GM21367 (cell line): ENCODE measurements around the gene MVB12B.

Experiments
- ATAC-seq: cut with Tn5 transposase; IDR thresholded peaks from one replicate; pipeline ENCODE4 v1.9.1; 2021; ENCODE audit not compliant: unreplicated experiment

MVB12B gene

DNA sequence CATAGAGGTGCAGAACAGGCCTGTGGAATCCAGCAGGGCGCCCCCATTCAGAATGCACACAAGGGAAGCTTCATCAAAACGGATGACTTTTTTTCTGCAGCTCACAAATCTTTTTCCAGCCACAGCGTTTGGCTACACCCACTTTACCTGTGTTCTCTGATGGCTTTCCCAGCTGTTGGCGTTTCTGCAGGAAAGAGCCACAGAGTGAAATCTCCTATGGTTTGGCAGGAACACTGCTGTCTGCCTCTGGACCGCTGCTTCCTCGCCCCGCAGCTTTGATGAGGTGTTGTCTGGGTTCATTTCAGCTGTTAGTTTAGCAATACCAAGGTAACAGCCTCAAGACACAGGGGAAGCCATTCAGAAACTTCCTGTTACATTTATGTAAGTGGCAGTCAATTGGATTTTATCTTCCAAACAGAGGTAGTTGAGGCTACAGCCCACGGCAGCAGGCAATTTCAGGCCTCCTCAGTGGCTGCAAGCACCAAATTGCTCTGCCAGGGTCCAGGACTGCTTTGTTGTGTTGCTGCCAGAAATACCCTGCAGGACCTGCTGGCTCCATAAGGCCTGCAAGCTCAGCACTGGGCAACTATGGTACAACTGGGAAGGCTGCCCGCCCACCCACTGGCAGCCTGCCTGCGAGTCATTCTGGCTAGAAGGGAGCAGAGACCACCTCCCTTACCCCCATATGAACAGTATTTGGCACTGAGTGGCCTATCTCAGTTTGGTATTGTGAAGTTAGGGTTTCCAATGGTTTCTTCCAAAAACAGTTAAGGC, 96.7 kb downstream of the MVB12B start:
- ATAC-seq = no peak

DNA sequence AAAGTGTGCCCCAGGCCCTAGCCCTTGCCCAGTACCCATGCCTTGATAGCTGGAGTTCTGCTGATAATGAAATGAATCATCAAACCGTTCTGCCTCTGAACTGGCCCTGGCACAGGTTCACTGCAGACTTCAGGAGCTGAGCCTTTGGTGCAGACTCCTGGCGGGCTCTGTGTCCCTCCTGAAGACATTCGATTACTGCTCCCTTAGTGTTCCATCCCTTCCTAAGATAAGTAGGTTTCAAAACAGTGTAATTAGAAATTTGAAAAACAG, 97.2 kb downstream of the MVB12B start:
- ATAC-seq = no peak

DNA sequence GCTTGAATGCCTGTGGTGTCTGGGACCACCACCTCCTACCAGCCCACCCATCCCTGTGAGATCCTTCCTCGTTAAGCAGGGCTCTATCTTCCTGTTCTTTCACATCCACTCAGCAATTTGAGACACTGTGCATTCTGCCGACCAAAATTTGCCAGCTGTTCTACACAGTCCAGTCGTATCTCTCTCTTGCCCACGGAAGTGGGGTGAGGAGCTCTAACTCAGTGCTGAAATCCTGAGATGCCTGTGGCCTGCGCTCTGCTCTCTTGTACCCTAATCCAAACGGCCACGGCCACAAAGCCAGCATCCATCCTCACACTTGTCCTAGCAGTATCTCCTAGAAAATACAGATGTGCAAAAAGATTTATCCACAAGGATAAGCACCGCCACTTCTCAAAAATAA, 97.9 kb downstream of the MVB12B start:
- ATAC-seq = no peak

DNA sequence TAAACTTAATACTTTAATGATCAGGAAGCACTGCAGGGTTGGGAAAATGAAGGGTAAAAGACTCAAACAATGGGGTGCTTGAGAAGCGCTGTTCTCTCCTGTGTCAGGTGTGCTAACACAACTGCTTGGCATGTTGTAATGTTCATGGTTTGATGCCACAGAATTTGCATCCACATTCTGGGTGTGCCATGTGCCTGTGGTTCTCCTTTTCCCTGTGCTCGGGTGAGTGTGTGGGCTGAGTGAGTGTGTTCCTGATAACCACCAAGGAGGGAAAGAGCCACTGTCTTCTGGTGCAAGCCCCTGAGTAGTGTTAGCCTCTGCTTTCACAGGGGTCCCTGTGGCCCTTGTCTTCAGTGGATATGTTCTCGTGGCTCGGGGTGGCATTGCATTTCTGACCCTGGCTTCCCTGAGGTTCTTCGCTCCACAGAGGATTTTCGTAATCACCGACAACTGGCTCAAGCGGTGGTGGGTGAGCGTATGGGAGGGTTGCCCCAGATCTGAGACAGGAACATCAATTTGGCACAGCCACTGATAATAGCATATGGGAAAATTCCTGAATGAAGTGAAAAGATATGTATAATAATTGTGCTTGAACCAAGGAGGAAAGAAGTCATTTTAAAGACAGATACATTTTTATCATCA, 102.0 kb downstream of the MVB12B start:
- ATAC-seq = no peak

DNA sequence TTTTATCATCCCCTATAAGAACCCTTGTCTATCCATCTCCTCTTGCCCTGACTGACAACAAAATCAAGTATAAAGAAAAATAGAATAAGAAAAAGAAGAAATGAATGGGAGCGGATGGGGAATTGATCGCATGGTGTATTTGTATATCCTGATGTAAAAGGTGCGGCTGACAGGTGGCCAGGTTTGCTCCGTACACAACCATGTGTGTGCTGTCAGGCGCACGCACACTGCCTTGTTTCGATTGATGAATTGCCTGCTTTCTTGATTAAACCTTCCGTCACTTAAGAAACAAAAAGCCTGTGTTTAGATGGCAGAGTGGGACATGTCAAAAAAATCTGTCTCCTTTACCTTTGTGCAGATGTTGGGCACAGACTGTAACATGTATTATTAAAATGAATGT, 102.6 kb downstream of the MVB12B start:
- no peak for ATAC-seq

DNA sequence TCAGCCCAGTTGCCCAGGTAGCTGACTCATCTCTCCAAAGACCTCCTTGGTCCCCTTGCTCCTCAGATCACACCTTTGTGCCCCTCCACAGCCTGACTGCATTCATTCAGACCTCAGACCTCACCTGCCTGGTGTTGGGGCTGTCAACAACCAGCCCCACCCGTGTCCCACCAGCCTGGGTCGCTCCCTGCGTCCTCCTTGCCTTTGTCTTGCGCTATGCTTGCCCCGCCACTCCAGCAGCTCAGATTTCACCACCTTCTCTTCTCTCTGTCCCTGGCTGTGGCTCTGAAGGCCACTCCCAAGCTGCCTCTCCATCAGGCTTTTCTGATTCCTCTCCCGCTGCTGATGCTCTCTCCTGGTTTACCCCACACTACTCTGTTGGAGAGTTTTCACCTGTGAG, 103.5 kb downstream of the MVB12B start:
- ATAC-seq = no peak

DNA sequence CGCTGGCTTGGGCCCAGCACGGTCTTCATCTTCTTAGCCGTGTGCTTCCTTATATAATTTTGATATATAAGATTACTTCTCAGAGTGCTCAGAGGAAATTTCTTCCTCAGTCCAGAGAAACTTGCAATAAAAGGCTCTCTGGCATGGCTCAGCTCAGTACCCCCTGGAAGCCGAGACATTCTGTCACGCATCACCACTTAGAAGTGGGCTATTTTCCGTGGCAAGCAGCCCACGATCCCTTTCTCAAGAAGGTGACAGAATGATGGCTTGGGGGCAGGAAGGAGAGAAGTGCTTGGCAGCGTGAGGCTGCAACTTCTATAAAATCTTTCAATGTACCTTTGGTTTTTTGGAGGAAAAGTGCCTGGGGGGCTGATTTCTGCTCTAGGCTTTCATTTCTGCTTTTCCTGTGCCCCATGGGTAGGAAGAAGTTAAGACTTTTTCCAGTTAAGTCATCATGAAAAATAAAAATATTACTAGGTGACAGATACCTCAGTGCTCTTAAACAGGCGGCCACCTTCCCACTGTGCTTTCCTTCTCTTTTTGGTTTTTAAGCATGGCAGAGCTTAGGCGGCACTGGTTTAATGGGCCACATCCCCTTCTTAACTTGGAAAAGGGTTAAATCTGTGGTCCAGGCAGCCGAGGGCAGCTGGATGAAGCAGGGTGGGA, 104.6 kb downstream of the MVB12B start:
- no peak for ATAC-seq

DNA sequence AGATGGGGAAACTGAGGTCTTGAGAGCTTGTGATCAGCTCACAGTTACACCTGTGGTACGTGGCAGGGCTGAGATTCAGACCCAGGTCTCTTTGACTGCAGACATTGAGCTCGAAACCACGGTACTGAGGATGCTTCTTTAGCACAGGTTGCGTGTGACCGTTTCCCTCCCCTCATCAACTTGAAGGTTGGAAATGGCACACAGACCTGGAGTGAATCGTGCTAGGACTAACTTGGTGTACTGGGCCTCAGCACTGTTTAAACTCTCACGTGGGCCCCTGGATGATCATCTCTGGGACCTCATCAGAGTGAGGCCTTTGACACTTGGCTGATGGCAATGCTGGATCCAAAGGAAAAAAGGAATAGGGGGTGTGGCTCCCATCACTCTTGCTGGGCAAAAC, 106.0 kb downstream of the MVB12B start:
- ATAC-seq = no peak

DNA sequence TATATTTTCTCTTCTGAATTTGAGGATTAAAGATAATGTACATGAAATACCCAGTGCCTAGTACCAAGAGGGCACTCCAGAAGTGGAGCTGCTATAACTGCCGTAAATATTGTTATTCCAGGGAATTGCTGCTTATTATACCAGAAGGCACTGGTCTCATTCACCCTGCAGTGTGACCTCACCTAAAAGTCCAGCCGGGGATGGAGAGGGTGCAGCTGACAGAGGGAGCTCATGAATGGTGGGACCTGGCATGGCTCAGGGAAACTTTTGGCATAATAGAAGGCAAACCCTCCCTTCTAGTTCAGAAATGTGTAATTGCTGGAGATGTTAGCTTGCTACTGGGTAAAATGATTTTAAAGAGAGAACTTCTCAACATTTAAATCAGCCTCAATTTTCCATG, 108.5 kb downstream of the MVB12B start:
- no peak for ATAC-seq

DNA sequence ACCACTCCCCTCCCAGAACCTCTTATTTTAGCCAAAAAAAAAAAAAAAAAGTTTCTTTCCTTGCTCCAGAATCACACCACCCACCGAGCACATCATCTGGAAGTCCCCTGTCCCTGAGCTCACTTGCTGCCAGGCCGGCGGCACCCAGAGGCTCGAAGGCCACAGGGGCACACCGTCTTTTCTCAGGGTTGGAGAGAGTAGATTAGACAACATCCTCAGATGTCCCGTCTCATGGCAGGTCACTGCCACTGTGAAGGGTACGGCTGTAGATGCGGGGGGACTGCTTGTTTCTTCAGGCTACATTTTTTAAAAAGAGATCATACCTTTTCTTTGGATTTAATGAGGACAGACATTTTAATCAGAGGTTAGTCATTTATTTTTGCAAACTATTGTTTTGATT, 109.0 kb downstream of the MVB12B start:
- ATAC-seq = no peak

DNA sequence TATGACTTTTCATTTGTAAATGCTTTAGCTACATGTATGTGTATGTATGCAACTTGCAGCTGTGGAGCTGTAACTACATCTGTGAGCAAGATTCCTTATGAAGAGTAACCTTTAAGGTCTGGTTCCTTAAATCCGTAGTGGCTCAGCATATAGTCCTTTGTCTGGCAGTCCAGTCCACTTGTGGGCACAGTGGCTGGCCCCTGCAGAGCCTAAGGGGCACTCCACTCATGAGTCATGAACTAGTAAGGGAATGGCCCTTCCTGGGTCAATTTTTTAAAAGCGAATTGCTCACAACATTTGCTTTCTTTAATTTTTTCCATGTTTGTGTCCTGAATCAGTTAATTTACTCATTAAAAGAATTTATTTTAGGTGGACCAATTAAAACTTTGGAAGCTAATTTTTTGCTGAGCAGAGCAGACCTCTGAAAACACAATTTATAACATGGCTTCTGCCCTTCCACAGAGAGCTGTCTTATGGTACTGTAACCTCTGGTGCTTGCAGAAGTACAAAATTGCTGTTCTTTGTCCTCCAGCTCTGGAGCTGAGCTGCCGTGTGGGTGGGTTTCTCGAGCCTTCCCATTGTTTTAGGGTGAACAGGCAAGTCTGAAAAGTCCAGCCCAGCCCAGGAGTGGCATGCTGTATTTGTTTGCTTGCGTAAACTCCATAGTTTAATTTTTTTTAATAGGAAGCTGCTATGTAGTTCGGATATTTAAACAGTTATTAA, 110.1 kb downstream of the MVB12B start:
- no peak for ATAC-seq

DNA sequence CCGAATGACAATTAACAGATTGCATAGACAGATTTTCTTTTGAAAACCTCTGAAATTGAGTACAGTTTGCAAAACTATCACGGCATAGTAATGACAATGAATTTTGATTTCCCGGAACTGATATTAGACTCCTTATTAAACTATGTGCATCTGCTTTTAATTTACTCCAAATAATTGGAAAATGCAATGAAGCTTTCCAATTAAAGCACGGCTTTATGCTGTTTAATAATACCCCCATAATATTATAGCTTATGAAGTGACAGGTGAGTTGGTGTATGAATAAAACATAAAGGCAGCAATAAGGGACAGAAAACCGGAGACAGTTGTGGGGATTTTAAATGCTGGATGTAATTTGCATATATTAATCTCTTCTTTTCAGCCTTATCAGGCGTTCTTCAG, 110.6 kb downstream of the MVB12B start:
- ATAC-seq = no peak

DNA sequence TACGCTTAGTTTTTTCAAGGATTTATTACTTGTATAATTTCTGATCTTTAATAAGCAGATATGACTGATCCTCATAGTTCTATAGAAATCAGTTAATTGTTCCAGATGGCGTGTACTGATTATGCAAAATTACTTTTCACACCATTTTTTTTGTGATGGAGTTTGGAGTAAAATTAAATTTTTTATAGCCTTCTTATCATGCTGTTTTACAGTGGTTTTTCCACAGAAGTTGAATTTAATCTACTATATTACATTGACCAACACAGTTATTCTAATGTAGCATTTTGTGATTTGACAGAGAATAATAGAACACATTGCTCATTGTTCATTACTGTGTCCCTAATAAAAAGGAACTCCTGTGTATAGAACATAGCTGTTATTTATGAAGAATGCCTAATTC, 111.1 kb downstream of the MVB12B start:
- ATAC-seq = no peak

DNA sequence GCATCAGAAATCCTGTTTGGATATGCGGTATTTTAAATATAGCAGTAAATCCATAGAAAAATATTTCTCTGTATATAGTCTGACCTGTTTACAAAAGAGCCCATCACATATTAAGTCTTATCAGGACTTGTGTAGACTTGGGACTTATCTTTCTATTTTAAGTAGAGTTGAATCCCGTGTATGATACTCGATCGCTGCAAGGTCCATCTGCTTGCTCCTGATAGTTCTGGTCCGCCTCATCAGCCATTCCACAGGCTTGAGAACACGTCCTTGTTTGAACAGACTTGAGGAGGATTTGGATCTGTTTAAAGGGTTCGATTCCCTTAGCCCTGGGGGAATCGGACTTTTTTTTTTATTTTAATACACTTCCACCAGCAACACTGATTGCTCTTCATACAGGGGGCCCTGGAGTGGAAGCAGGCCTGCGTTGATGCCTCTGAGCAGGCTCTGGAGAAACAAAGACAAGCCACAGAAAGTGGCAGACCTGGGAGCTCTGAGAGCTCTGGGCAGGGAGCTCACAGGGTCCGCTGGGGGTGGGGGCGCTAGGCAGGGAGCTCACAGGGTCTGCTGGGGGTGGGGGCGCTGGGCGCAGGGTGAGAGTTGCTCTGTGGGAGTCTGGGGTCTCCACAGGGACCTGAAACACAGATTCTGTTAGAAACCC, 112.2 kb downstream of the MVB12B start:
- no peak for ATAC-seq

DNA sequence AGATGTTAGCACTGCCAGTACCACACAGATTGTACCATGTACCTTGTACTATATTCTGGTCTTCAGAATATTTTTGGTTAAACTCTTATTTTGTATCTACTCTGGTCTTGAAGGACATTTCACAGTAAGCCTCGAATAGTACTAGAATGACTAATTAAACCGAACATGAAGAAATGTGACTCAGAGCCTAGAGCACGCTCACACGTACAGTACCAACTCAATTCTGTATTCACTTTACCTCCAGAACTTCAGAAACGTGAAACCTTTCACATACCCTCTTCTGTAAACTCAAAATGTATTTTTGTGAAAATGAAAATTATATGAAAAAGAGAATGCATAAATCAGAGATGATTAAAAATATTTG, 112.8 kb downstream of the MVB12B start:
- ATAC-seq = no peak

DNA sequence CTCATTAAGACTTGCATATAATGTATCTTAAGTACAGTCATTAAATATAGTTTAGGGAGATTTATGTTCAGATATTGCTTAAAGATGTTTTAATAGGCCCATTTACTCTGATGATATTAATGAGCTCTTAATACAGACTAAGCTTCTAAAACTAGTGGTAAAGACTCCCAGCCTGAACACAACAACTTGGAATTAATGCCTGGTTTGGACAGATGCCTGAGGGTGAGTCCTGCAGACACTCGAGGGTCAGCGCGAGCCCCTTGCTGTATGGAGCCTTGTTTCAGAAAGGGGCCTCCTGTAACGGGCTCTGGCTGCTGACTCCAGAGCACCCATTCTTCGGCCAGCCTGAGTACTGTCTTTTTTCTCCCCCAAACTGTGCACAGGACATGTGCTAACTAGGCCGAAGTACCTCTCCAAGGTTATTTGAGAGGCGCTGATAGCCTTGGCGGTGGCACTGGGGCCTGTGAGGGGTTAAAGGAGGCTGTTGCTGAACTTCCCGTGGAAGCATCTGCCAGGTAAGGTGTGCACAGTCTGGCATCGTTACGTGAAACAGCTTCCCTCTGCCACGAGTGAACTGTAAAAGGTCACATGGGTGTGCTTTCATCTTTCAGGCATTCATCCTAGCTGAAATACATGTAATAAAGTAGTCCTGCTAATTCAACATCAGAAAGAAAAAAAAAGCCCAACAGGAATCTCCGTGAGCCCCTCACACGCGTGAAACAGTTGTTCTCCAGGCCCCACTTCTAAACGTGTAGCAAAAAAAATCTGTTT, 113.4 kb downstream of the MVB12B start:
- no peak for ATAC-seq

DNA sequence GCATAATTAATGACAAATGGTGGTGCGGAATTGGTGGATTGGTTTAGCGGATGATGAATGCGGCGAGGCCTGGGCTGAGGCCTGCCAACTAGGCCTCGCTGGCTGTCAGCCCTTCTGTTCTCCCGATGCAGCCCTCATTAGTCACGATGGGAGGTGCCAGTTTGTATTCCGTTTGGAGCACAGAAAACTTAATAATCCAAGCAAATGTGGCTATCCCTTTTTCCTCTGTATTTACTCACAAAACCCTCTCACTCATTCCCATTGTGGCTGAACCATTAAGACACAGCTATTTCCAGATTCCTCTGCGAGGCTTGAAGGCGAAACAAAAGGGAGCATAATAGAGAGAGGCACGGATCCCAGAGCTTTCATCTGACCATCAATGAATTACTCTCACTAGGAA, 114.3 kb downstream of the MVB12B start:
- no peak for ATAC-seq

DNA sequence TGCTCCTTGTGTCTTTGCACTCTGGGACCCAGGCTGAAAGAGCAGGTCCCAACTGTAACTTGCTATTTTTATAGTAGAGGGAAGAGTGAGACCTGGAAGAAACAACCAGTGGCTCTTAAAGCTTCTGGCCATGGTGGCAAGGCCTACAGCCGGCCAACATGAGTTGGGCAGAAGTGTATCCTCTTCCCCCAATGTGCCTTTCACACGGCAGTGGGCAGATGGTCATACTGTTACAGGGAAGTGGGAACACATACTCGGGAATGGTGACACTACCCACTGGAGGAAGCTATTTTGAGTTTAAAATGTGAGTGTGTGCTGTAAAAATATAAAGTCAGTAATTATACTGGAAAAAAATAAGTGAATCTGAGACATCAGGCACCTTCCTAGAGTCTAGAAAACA, 116.0 kb downstream of the MVB12B start:
- no peak for ATAC-seq

DNA sequence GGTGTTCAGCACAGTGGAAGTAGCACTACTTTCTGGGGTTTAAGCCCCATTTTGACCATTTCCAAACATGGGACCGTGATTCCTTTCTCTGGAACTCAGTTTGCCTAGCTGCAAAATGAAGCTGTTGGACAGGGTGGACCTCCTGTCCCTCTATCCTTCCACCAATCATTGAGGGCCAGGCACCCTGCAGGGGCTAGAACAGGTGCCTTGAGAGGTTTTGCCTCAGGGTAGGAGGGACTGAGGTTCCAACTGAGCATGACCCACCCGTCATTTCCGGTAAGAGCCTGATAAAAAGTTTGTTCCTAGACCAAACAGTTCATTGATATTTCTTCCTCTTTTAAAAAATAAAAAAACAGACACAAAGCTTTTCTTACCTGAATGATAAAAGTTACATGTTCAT, 116.5 kb downstream of the MVB12B start:
- ATAC-seq = no peak

DNA sequence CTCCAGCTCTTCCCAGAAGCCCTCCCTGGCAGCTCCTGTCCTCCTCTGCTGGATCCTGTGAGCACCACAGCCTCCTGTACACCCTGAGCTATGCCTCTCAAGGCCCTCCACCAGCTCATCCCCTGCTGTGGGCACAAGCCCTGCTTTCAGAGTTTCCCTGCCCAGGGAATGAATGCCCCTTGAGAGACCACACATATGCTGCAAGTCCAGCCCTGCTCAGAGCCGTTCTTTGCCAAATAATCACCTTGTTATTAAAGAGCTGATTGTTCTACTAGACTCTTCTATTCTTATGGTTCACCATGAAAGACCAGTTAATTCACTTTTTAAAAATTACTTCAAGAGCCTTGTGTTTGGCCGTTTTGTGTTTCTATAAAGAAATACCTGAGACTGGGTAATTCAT, 121.5 kb downstream of the MVB12B start:
- no peak for ATAC-seq
